ENCODE results near the gene HSPD1. TPM values are rescaled to one million over a fixed set of nuclear protein-coding genes. Genes with fewer than 3 reads are reported as not detected.
A peak's percentile ranks its signal among the peaks of the same experiment; 100 is the strongest.

HSPD1 gene
- total RNA-seq (2014; rRNA removed; shearing (Covaris generic)): 374 and 381 TPM in 2 replicates
- polyA plus RNA-seq (2015; cell fraction: cytosol; rRNA removed): 355 and 434 TPM in 2 replicates
- 597 and 761 TPM in 2 replicates for polyA plus RNA-seq (2015; cell fraction: nucleus; rRNA removed)

DNA sequence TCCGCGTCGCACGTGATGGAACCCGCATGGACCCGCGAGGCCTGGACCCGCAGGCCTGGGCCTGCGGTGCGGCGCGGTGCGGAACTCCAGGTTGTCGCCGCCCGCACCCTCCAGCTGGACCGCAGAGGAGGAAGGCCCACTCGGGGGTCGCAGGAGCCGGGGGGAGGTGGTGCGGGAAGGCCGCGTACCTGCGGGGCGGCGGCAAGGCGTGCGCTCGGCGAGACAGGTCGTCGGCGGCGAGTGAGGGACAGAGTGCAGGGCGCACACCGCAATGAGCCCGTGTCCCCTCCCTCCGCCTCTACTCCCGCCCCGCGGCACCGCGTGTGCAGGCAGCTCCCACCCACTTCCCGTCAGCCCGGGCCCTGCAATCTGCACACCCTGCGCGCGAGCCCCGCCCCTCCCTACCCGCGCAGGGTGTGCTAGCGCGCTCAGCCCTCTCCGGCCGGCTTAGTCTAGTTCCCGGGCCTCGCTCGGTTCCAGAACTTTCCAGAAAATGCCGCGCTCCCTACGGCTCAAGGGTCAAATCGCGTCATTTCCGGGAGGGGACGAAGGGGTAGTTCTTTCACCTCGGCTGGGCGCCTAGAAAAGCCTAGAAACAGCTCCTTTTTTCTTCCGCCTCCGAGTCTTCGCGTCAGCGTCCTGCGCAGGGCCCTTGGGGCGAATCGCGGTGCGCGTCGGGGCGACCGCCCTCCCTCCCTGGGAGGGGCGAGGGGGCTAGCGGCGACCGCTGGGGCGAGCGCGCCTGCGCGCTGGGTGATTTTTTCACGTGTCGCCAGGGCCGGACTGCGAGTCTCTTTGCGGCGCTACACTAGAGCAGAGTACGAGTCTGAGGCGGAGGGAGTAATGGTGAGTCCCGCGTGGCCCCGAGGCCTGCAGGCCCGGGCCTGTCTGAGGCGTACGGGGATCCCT lies at the start of gene HSPD1, which contains the start of gene HSPE1:
TSS of gene HSPD1 (minus strand) at position 247 of the 909 bp plus-strand sequence. CDS start 992 bp downstream, outside the sequence.
TSS of gene HSPE1 (plus strand) at position 786 of the 909 bp plus-strand sequence. CDS start at position 844, 58 bp downstream.
- in situ Hi-C loops (cut with HindIII; ENCODE audit: low pct_unique_long_range_greater_than_20kb, low sequenced_read_pairs): no loop called here
- DNase-seq (ENCODE audit: low read depth, low spot score): peak; percentile 99

DNA sequence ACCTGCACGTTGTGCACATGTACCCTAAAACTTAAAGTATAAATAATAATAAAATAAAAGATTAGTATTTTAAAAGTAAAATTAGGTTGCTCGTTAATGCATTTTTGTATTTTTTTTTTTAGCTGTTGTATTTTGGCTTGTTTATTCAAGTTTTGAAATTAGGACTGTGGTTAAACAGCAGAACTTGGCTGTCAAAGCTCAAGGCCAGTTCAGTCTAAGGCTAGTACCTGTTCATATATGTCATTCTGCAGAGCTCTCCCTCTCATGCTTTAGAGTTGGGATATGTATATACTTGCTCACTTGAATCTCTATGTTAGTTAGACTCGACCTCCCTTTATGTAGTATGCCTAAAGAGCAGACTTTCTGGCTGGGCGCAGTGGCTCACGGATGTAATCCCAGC lies 48.9 kb upstream of the HSPD1 start:
- DNase-seq (ENCODE audit: low read depth, low spot score): no peak
- in situ Hi-C loops (cut with HindIII; ENCODE audit: low pct_unique_long_range_greater_than_20kb, low sequenced_read_pairs): no loop called here

DNA sequence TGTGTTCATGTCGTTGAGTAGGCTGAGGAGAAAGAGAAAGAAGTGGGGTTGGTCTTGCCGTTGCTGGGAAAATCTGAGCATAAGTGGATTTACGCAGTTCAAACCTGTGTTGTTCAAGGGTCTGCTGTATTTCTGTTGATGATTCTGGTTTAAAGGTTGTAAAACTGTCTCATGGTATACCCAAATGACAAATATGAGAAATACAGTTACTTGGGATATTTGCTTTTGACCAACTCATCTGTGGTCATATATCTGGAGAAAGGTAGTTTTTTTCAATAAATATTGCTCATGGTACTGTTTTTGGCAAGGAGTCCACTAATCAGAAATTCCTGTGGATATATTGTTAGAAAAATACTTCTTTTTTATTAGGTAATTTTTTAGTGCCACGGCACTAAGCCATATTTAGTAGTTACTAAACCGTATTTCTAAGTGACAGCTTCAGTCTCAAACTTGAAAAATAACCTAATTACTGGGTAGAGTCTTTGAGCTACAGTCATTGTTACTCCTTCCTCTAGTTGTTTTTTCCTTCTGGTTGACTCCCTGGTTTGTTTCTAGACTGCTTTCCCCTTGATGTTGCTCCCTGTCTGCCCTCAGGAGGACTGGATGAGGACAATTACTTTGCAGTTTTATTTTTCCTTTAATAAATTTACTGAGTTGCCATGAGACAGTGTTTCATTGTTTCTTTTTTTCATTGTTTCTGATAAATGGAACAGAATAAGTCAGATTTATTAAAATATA lies 47.7 kb upstream of the HSPD1 start:
- no peak for DNase-seq (ENCODE audit: low read depth, low spot score)

DNA sequence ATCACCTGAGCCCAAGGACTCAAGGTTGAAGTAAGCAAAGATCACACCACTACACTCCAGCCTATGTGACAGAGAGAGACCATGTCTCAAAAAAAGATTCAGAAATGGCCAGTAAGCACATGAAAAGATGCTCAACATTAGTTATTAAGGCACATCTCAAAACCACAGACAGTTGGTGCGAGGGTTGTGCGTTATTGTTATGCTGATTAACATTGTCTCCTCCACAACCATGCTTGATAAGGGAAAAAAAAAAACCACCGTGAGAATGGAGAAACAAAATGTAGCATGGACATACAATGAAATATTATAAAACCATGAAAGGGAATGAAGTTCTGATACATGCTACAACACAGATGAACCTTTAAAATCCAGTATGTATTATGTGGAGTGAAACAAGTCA lies 43.6 kb upstream of the HSPD1 start:
- DNase-seq (ENCODE audit: low read depth, low spot score): no peak
- in situ Hi-C loops (cut with HindIII; ENCODE audit: low pct_unique_long_range_greater_than_20kb, low sequenced_read_pairs): no loop called here

More for the DNA sequence above, 47.7 kb upstream of the HSPD1 start:
- in situ Hi-C loops (cut with HindIII; ENCODE audit: low pct_unique_long_range_greater_than_20kb, low sequenced_read_pairs): no loop called here

DNA sequence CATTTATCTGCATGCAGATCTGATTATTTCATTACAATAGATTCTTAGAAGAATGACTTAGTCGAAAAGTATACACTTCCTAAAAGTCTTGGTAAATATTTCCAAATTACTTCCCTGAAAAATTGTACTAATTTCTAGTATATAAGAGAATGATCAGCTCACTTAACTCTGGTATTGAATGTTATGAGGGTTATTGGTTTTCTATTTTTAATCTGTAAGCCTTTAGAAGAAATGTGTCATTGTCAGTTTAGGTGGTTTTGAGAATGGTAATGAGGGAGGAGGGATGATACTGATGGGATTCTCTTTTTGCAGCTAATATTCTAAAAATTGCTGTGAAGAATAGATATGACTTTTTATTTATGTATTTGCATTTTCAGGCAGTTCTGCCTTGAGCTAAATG lies 40.1 kb upstream of the HSPD1 start:
- in situ Hi-C loops (cut with HindIII; ENCODE audit: low pct_unique_long_range_greater_than_20kb, low sequenced_read_pairs): no loop called here
- no peak for DNase-seq (ENCODE audit: low read depth, low spot score)

- DNase-seq (ENCODE audit: low read depth, low spot score): no peak
- in situ Hi-C loops (cut with HindIII; ENCODE audit: low pct_unique_long_range_greater_than_20kb, low sequenced_read_pairs): no loop called here
These were observed 38.8 kb upstream of the HSPD1 start for GRCh38 chr2:197538412-197538811.

DNA sequence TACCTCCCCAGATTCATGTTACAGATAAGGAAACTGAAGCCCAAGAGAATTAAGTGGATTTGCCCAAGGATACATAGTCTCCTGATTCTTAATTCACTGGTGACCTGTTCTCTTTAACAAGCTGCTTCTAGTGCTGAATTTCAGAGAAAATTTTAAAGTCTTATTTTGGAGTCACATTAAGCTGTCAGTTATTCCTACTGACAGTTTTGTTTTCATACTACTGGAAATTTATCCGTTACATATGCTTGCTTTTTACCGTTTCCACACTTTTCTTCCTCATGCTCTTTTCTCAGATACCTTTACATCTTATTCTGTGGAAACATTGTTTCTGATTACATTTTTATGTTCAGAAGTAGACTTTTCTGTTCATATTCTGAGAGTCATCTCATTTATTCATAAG lies 17.5 kb upstream of the HSPD1 start:
- DNase-seq (ENCODE audit: low read depth, low spot score): no peak
- in situ Hi-C loops (cut with HindIII; ENCODE audit: low pct_unique_long_range_greater_than_20kb, low sequenced_read_pairs): no loop called here

DNA sequence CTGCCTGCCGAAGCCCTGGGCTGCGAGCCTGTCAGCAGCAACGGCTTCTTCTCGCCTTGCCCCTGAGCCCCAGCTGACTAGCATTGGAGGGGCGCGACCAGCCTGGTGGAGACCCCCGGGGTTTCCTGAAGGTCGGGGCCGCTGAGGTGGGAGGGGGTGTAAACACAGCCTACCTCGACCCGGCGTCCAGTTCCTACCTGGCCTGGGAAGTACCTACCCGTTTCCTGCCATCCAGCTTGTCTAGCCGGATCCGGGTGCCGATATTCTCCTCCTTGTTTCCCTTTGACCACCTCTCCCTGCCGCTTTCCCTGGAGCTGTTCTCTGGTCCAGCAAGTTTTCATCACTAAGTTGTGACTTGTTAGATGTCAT lies 16.7 kb upstream of the HSPD1 start:
- peak; percentile 33 for DNase-seq (ENCODE audit: low read depth, low spot score)
- in situ Hi-C loops (cut with HindIII; ENCODE audit: low pct_unique_long_range_greater_than_20kb, low sequenced_read_pairs): no loop called here

DNA sequence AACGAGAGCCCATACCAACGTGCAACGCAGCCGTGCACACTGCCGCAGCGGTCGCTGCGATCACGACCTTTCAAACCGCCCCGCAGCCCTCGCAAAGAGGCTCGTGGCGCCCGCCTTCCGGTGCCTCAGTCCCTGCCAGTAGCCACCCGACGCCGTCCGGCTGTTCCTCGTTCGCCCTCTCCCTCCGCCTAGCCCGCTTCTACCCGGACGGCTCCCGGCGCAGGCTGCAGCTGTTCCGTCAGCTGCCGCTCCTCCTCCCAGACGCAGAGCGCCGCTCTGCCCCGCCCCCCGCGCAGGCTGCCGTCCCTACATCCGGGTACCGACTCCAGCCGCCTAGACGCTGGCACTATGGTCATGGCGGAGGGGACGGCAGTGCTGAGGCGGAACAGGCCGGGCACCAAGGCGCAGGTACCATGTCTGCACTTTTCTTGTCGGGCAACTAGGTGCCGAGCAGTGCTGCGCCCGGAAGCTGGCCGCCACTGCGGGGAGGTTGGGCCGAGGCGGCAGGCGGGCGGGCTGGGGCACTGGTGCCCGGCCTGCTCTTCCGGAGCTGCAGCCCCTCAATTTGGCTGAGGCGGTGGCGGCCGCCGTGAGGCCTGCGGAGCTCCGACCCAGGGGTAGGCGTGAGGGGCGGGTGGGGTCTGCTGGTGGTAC lies 16.2 kb upstream of the HSPD1 start, which contains the start of gene MOB4:
TSS of gene MOB4 (plus strand) at position 328 of the 654 bp plus-strand sequence. CDS start at position 349, 21 bp downstream.
- in situ Hi-C loops (cut with HindIII; ENCODE audit: low pct_unique_long_range_greater_than_20kb, low sequenced_read_pairs): no loop called here
- DNase-seq (ENCODE audit: low read depth, low spot score): peak; percentile 92

GRCh38 chr2:197515315-197515738 lies 15.7 kb upstream of the HSPD1 start:
- in situ Hi-C loops (cut with HindIII; ENCODE audit: low pct_unique_long_range_greater_than_20kb, low sequenced_read_pairs): no loop called here
- DNase-seq (ENCODE audit: low read depth, low spot score): no peak

- in situ Hi-C loops (cut with HindIII; ENCODE audit: low pct_unique_long_range_greater_than_20kb, low sequenced_read_pairs): no loop called here
- DNase-seq (ENCODE audit: low read depth, low spot score): no peak
These were observed 15.1 kb upstream of the HSPD1 start for GRCh38 chr2:197514754-197515153.

DNA sequence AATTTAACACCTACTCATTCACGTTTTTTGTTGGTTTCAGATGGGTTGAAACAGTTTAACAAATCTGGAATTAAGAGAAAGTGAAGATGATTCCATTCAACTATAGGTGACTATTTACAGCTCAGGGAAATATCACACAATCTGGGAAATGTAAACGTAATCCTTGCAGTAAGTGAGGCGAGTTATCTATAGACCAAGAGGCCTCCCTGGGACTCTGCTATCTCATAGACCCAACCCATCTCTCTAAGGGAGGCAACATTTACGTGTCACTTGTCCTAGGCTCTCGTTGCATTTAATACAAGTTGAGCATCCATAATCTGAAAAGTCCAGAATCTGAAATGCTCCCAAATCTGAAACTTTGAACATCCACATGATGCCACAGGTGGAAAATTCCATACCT lies 14.3 kb upstream of the HSPD1 start:
- in situ Hi-C loops (cut with HindIII; ENCODE audit: low pct_unique_long_range_greater_than_20kb, low sequenced_read_pairs): no loop called here

DNA sequence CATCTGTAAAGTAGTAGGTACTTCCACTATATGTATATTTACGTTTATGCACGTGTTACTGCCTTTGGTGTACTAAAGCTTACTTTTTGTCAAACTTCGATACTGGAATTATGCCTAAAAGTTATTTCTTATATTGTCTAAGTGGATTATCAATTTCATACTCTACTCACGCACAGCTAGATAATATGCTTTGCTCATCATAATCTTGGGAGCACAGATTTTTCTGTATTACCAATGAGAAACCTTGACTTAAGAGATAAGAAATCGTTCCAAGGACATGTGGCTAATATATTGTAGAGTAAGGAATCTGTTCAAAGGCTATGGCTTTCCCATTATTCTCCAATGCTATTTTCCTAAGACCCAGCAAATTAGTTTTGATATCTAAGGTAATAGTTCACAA lies 7.0 kb upstream of the HSPD1 start:
- in situ Hi-C loops (cut with HindIII; ENCODE audit: low pct_unique_long_range_greater_than_20kb, low sequenced_read_pairs): no loop called here
- no peak for DNase-seq (ENCODE audit: low read depth, low spot score)

More for the DNA sequence above, 14.3 kb upstream of the HSPD1 start:
- no peak for DNase-seq (ENCODE audit: low read depth, low spot score)

DNA sequence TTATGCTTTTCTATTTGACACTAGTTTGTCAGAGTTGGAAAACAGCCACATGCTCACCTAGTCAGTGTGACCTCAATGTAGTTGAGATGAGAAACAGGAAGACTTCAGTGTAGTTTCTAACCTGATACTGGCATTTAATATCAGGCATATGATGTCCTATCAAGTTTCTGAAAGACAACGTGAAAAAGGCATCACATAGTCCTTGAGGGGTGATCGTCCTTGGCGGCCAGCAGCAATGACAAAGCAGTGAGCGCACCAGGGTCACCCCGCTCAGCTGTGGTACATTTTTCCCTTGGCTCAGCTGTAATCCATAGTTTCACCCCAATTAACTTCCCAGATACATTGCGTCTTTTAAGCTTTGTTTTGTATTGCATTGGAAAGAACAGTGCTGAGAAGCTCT lies 4.9 kb upstream of the HSPD1 start:
- no peak for DNase-seq (ENCODE audit: low read depth, low spot score)
- in situ Hi-C loops (cut with HindIII; ENCODE audit: low pct_unique_long_range_greater_than_20kb, low sequenced_read_pairs): no loop called here

DNA sequence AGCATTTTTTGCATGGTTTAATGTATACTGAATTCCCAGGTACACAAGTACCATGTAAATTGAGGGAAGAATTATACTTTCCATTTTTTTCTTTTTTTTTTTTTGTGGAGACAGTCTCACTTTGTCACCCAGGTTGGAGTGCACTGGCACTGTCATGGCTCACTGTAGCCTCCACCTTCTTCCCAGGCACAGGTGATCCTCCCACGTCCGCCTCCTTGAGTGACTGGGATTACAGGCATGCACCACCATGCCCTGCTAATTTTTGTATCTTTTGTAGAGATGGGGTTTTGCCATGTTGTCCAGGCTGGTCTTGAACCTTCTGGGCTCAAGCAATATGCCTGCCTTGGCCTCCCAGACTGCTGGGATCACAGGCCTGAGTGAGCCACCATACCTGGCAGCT lies 4.4 kb upstream of the HSPD1 start:
- in situ Hi-C loops (cut with HindIII; ENCODE audit: low pct_unique_long_range_greater_than_20kb, low sequenced_read_pairs): no loop called here
- DNase-seq (ENCODE audit: low read depth, low spot score): no peak

GRCh38 chr2:197502685-197503084 lies 3.0 kb upstream of the HSPD1 start:
- in situ Hi-C loops (cut with HindIII; ENCODE audit: low pct_unique_long_range_greater_than_20kb, low sequenced_read_pairs): no loop called here

GRCh38 chr2:197502201-197502600 lies 2.6 kb upstream of the HSPD1 start:
- DNase-seq (ENCODE audit: low read depth, low spot score): no peak
- in situ Hi-C loops (cut with HindIII; ENCODE audit: low pct_unique_long_range_greater_than_20kb, low sequenced_read_pairs): no loop called here

More at GRCh38 chr2:197502685-197503084, 3.0 kb upstream of the HSPD1 start:
- DNase-seq (ENCODE audit: low read depth, low spot score): no peak

Data from SK-MEL-5 (cell line).